Measurements from ENCODE around the gene BTG1.
A peak's percentile ranks its signal among the peaks of the same experiment; 100 is the strongest.

Gene BTG1

GRCh38 chr12:92114834-92115233 is 30.8 kb downstream of the BTG1 start:
- no peak overlapping the region for H3K4me3 ChIP-seq (ENCODE audit: low read length)
- TF ChIP-seq CTCF (IDR thresholded peaks at IDR 0.05; ENCODE audit: insufficient read depth, low read depth, low read length, missing control alignments): no peak
- DNase-seq (ENCODE audit: low read depth): no peak

- DNase-seq (ENCODE audit: low read depth): no peak
- TF ChIP-seq CTCF (IDR thresholded peaks at IDR 0.05; ENCODE audit: insufficient read depth, low read depth, low read length, missing control alignments): no peak
- no peak overlapping the region for H3K4me3 ChIP-seq (ENCODE audit: low read length)
Observed at GRCh38 chr12:92111256-92111655, 34.4 kb downstream of the BTG1 start.

- DNase-seq (ENCODE audit: low read depth): no peak
- no peak overlapping the region for H3K4me3 ChIP-seq (ENCODE audit: low read length)
- no peak for TF ChIP-seq CTCF (IDR thresholded peaks at IDR 0.05; ENCODE audit: insufficient read depth, low read depth, low read length, missing control alignments)
Observed at GRCh38 chr12:92110083-92110640, 35.5 kb downstream of the BTG1 start.

GRCh38 chr12:92109613-92110012 is 36.0 kb downstream of the BTG1 start:
- no peak for DNase-seq (ENCODE audit: low read depth)
- no peak for TF ChIP-seq CTCF (IDR thresholded peaks at IDR 0.05; ENCODE audit: insufficient read depth, low read depth, low read length, missing control alignments)
- no peak overlapping the region for H3K4me3 ChIP-seq (ENCODE audit: low read length)

GRCh38 chr12:92108651-92109050 is 37.0 kb downstream of the BTG1 start:
- no peak overlapping the region for H3K4me3 ChIP-seq (ENCODE audit: low read length)
- DNase-seq (ENCODE audit: low read depth): peak; percentile 47
- TF ChIP-seq CTCF (IDR thresholded peaks at IDR 0.05; ENCODE audit: insufficient read depth, low read depth, low read length, missing control alignments): no peak

- TF ChIP-seq CTCF (IDR thresholded peaks at IDR 0.05; ENCODE audit: insufficient read depth, low read depth, low read length, missing control alignments): no peak
- H3K4me3 ChIP-seq (ENCODE audit: low read length): no peak overlapping the region
- no peak for DNase-seq (ENCODE audit: low read depth)
Observed at GRCh38 chr12:92107621-92108131, 38.0 kb downstream of the BTG1 start.

- H3K4me3 ChIP-seq (ENCODE audit: low read length): no peak overlapping the region
- TF ChIP-seq CTCF (IDR thresholded peaks at IDR 0.05; ENCODE audit: insufficient read depth, low read depth, low read length, missing control alignments): no peak
- DNase-seq (ENCODE audit: low read depth): peak; percentile 37
Observed at GRCh38 chr12:92107094-92107493, 38.6 kb downstream of the BTG1 start.
